ENCODE measurements around the gene OBI1. TPM values are rescaled to one million over a fixed set of nuclear protein-coding genes. Genes with fewer than 3 reads are reported as not detected.

Gene OBI1
- total and polyA plus RNA-seq, 10 of the 15 experiments (the other 5 are each of a cell fraction or from before 2014, with no cell fraction given): 15.5 to 34.2 (median 22.0) TPM

DNA sequence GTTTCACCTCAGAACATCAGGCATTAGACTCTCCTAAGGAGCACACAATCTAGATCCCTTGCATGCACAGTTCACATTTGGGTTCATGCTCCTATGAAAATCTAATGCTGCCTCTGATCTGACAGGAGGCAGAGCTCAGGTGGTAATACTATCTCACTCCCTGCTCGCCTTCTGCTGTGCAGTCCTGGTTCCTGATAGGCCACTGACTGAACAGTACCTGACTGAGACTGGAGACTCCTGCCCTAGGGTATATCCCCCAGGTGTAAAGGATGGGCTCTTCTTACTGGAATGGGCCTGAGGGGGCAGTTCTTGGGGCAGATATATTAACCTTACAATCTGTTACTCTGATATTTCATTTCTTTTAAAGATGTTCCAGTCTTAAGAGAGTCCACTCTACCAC lies 6.3 kb downstream of the OBI1 start:
- Histone ChIP-seq H3K27me3 (replicated peaks in 1 of 2; ENCODE audit: control insufficient read depth in 2 of 2, insufficient read depth in 2 of 2, low read length in 1 of 2) (no peaks in the 10 kb centered on the region), H3K36me3 (ENCODE audit: control insufficient read depth in 2 of 2, insufficient read depth in 2 of 2, low read length in 1 of 2) (no peaks in the 10 kb centered on the region), H3K9ac (ENCODE audit: control insufficient read depth, insufficient read depth, low read length) (no peak overlapping the region), H3K4me2 (ENCODE audit: control insufficient read depth, insufficient read depth) (no peak overlapping the region), H3K4me3 (no peak overlapping the region), H4K20me1 (ENCODE audit: control insufficient read depth, insufficient read depth) (no peaks in the 10 kb centered on the region), H3K4me1 (ENCODE audit: control insufficient read depth, insufficient read depth, low read length) (no peaks in the 10 kb centered on the region), H3K9me3 (replicated peaks; ENCODE audit: control insufficient read depth, insufficient read depth, low read length) (no peaks in the 10 kb centered on the region), H3K27ac (ENCODE audit: control insufficient read depth, insufficient read depth) (no peak overlapping the region), H3K79me2 (ENCODE audit: control insufficient read depth, insufficient read depth, low read length) (peaks cover 80% of the 10 kb centered on the region), H2AFZ (ENCODE audit: control insufficient read depth, low read depth, low read length) (no peak overlapping the region)
- POLR2A ChIA-PET: no interaction called here
- RAD21 ChIA-PET (ENCODE audit: unreplicated experiment): no interaction called here
- in situ Hi-C loops (cut with MboI) (no loop called here), intact Hi-C loops (cut with micrococcal nuclease; ENCODE audit: unreplicated experiment) (loop anchor here (10.0 kb wide), 1 partner anchor 402 kb away; no protein-coding TSS in a partner anchor)
- DNase-seq (ENCODE audit: low read depth, low spot score): no peak
- TF ChIP-seq JUNB (IDR thresholded peaks at IDR 0.05): no peak
- TF ChIP-seq, protein P1, sequence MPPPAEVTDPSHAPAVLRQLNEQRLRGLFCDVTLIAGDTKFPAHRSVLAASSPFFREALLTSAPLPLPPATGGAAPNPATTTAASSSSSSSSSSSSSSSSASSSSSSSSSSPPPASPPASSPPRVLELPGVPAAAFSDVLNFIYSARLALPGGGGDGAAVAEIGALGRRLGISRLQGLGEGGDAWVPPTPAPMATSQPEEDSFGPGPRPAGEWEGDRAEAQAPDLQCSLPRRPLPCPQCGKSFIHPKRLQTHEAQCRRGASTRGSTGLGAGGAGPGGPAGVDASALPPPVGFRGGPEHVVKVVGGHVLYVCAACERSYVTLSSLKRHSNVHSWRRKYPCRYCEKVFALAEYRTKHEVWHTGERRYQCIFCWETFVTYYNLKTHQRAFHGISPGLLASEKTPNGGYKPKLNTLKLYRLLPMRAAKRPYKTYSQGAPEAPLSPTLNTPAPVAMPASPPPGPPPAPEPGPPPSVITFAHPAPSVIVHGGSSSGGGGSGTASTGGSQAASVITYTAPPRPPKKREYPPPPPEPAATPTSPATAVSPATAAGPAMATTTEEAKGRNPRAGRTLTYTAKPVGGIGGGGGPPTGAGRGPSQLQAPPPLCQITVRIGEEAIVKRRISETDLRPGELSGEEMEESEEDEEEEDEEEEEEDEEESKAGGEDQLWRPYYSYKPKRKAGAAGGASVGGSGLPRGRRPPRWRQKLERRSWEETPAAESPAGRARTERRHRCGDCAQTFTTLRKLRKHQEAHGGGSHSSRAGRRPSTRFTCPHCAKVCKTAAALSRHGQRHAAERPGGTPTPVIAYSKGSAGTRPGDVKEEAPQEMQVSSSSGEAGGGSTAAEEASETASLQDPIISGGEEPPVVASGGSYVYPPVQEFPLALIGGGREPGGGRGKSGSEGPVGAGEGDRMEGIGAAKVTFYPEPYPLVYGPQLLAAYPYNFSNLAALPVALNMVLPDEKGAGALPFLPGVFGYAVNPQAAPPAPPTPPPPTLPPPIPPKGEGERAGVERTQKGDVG (CRISPR knock-in tag; IDR thresholded peaks at IDR 0.05): no peak
- TF ChIP-seq, protein P2, sequence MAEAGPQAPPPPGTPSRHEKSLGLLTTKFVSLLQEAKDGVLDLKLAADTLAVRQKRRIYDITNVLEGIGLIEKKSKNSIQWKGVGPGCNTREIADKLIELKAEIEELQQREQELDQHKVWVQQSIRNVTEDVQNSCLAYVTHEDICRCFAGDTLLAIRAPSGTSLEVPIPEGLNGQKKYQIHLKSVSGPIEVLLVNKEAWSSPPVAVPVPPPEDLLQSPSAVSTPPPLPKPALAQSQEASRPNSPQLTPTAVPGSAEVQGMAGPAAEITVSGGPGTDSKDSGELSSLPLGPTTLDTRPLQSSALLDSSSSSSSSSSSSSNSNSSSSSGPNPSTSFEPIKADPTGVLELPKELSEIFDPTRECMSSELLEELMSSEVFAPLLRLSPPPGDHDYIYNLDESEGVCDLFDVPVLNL (IDR thresholded peaks at IDR 0.05; ENCODE audit: low read depth, low read length): no peak
- no peak for TF ChIP-seq MTA2 (IDR thresholded peaks at IDR 0.05; ENCODE audit: low read depth)
- TF ChIP-seq POLR2A (IDR thresholded peaks at IDR 0.05; ENCODE audit: low read depth, low read length): no peak
- no peak for TF ChIP-seq FOS (IDR thresholded peaks at IDR 0.05; ENCODE audit: borderline replicate concordance, extremely low read depth, insufficient read length)
- no peak for TF ChIP-seq ZNF217 (IDR thresholded peaks at IDR 0.05)
- TF ChIP-seq, protein P3, sequence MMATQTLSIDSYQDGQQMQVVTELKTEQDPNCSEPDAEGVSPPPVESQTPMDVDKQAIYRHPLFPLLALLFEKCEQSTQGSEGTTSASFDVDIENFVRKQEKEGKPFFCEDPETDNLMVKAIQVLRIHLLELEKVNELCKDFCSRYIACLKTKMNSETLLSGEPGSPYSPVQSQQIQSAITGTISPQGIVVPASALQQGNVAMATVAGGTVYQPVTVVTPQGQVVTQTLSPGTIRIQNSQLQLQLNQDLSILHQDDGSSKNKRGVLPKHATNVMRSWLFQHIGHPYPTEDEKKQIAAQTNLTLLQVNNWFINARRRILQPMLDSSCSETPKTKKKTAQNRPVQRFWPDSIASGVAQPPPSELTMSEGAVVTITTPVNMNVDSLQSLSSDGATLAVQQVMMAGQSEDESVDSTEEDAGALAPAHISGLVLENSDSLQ (IDR thresholded peaks at IDR 0.05): no peak
- no peak for TF ChIP-seq MEF2B (IDR thresholded peaks at IDR 0.05; ENCODE audit: partially characterized antibody, poor library complexity, severe bottlenecking)
- ATAC-seq: 0 out of 3 replicates have a peak, but pooled peaks have one; percentile 12
- SMC1A ChIA-PET (ENCODE audit: uncharacterized antibody, unreplicated experiment): no interaction called here
- no peak for FAIRE-seq
- CTCF ChIA-PET: no interaction called here
- 94% methylated on average over 1 of the region's 1 CpG for WGBS (ENCODE audit: insufficient coverage, insufficient replicate concordance, low lambda C conversion rate, missing lambda C conversion rate)
- BruUV-seq (replicated peaks): no TSS peak
